Muscle layer of colon (tissue), 2 donors: ENCODE data around the gene MYO1D.
"Not testable (repeated sequence)": the region's sequence is repeated elsewhere in the genome, so short reads cannot be mapped to it uniquely, and the experiment has no call there.

Experiments used
- H3K27ac ChIP-seq: one replicate; pipeline ENCODE4 v1.7.0; 2013; ENCODE audit warnings: low read depth, mild to moderate bottlenecking, low read length, moderate library complexity
- H3K27me3 ChIP-seq, 2 donors: one replicate each; pipeline ENCODE4 v1.7.0; 2013; ENCODE audit warnings: low read length in 2 of 2, mild to moderate bottlenecking in 2 of 2; ENCODE audit not compliant: insufficient read depth in 2 of 2, control insufficient read depth in 1 of 2
- H3K36me3 ChIP-seq: one replicate; pipeline ENCODE4 v1.7.0; 2013; ENCODE audit warnings: mild to moderate bottlenecking, low read length; ENCODE audit not compliant: insufficient read depth
- H3K4me1 ChIP-seq: one replicate; pipeline ENCODE4 v1.7.0; 2013; ENCODE audit warnings: mild to moderate bottlenecking, low read length; ENCODE audit not compliant: insufficient read depth
- H3K4me3 ChIP-seq, 2 donors: one replicate each; pipeline ENCODE4 v1.7.0; 2013; ENCODE audit warnings: low read length in 2 of 2, low read depth in 1 of 2, mild to moderate bottlenecking in 1 of 2, moderate library complexity in 1 of 2
- H3K9ac ChIP-seq: one replicate; pipeline ENCODE4 v1.7.0; 2013; ENCODE audit warnings: low read length
- H3K9me3 ChIP-seq: one replicate; pipeline ENCODE4 v1.7.0; 2013; ENCODE audit warnings: mild to moderate bottlenecking, low read length
- donor health status: abdominal sarcoma.
- donor health status: Adenocarcinoma of cecum.

The MYO1D gene

GRCh38 chr17:32886951-32887350 lies 10.0 kb upstream of the MYO1D start:
- H3K9ac ChIP-seq, H3K27me3 ChIP-seq, H3K9me3 ChIP-seq, H3K36me3 ChIP-seq, H3K27ac ChIP-seq, H3K4me1 ChIP-seq, H3K4me3 ChIP-seq: not testable (repeated sequence)

GRCh38 chr17:32882734-32883133 lies 5.8 kb upstream of the MYO1D start:
- no peaks in the 10 kb centered on the region for H3K27me3 ChIP-seq
- no peak overlapping the region for H3K4me3 ChIP-seq
- H3K27ac ChIP-seq, result no peak overlapping the region
- no peak overlapping the region for H3K9ac ChIP-seq
- H3K9me3 ChIP-seq, result no peaks in the 10 kb centered on the region
- H3K36me3 ChIP-seq, result no peaks in the 10 kb centered on the region
- H3K4me1 ChIP-seq, result no peaks in the 10 kb centered on the region

- Histone ChIP-seq H3K36me3 (no peaks in the 10 kb centered on the region), H3K9ac (no peak overlapping the region), H3K4me3 (no peak overlapping the region), H3K4me1 (no peaks in the 10 kb centered on the region), H3K27me3 (no peaks in the 10 kb centered on the region), H3K9me3 (no peaks in the 10 kb centered on the region), H3K27ac (no peak overlapping the region)
Observed at GRCh38 chr17:32882029-32882428, 5.1 kb upstream of the MYO1D start.

DNA sequence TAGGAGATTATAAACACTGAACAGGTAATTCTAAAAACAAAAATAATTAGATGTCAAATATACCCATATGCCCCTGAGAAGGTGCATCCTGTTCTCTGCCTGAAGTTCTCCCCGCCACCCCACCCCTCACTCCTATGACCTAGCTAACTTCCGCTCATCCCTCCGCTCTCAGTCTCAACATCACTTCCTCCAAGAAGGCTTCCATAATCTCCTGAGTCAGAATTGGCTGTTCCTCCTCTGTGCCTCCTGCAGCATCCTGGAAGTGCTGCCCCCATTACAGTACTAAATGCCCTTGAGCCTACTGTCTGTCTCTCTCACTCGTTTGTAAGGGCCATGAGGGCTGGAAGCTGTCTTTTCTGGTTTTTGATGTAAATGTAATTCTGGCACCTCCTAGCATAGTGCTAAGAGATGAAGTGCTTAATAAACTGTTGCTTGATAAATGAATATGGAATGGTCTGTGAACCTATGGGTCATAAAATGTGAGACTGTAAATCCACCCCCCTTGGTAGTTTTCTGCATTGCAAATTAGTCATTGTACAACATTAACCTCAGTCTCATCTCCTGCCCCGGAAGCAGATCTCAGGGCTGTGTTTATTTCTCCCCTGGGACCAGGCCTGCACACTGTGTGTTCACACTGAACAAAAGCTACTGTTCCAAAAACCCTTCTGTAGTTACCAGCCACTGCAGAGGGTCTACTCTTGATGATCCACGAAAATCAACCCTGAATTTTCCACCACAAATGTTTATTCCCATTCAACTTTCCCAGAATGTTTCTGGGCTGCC lies 3.9 kb upstream of the MYO1D start:
- Histone ChIP-seq H3K9ac (no peak overlapping the region), H3K27me3 (no peaks in the 10 kb centered on the region), H3K9me3 (no peaks in the 10 kb centered on the region), H3K36me3 (no peaks in the 10 kb centered on the region), H3K27ac (no peak overlapping the region), H3K4me1 (peaks cover 5% of the 10 kb centered on the region), H3K4me3 (no peak overlapping the region)

- no peak overlapping the region for H3K4me3 ChIP-seq
- H3K4me1 ChIP-seq, result peaks cover 5% of the 10 kb centered on the region
- no peak overlapping the region for H3K9ac ChIP-seq
- no peaks in the 10 kb centered on the region for H3K9me3 ChIP-seq
- H3K36me3 ChIP-seq, result no peaks in the 10 kb centered on the region
- no peaks in the 10 kb centered on the region for H3K27me3 ChIP-seq
- H3K27ac ChIP-seq, result no peak overlapping the region
Observed at GRCh38 chr17:32879134-32879533, 2.2 kb upstream of the MYO1D start.

DNA sequence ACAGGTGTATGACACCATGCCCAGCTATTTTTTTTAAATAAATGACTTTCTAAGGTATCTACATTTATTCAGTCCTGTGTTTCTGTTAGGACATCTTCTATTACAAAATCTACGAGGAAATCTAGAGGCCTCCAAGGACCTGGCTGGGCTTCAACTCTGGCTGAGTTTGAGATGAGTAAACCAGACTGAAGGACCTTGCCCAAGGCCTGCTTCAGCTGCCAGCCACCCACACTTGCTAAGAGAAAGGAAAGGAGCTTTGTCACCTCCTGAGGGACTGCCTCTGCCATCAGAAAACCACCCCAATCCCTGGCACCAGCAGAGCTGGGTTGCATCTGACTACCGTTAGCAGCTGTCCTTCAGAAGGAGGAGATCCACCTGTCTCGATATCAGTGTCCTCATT lies 1.3 kb upstream of the MYO1D start:
- Histone ChIP-seq H3K9me3 (no peaks in the 10 kb centered on the region), H3K4me1 (peaks cover 5% of the 10 kb centered on the region), H3K27me3 (no peaks in the 10 kb centered on the region), H3K9ac (no peak overlapping the region), H3K4me3 (no peak overlapping the region), H3K36me3 (no peaks in the 10 kb centered on the region), H3K27ac (no peak overlapping the region)

GRCh38 chr17:32877164-32877764 lies 340 bp upstream of the MYO1D start:
- no peak overlapping the region for H3K9ac ChIP-seq
- H3K27me3 ChIP-seq, result no peaks in the 10 kb centered on the region
- peak overlapping the region; percentile 46 to 56 for H3K4me3 ChIP-seq
- no peaks in the 10 kb centered on the region for H3K36me3 ChIP-seq
- peak overlapping the region; percentile 52 for H3K27ac ChIP-seq
- H3K4me1 ChIP-seq, result peaks cover 5% of the 10 kb centered on the region
- H3K9me3 ChIP-seq, result no peaks in the 10 kb centered on the region

DNA sequence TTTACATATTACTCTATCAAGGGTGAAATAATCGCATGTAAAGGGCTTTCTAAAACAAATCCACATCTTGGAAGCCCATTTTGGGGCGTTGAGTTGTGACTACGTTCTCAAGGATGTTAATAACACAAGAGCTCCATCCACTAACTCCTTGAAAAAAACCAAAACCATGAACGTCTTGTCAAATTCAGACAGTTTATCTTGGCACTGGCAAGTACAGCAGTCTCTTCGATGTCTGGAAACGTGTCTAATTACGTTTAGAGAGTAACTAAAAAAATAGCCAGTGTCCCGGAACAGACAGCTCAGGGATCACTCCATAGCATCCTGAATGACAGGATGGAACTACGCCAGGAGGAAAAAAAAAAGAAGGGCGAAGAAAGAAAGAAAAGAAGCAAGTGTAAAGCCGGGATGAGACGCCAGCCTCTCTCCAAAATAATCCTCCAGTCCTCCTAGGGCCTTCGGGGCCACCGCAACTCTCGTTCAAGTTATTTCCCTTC lies 954 bp downstream of the MYO1D start:
- H3K4me3 ChIP-seq, result peak overlapping the region; percentile 55 to 63
- H3K9ac ChIP-seq, result no peak overlapping the region
- peaks cover 5% of the 10 kb centered on the region for H3K4me1 ChIP-seq
- H3K27me3 ChIP-seq, result no peaks in the 10 kb centered on the region
- H3K36me3 ChIP-seq, result no peaks in the 10 kb centered on the region
- no peak overlapping the region for H3K27ac ChIP-seq
- H3K9me3 ChIP-seq, result no peaks in the 10 kb centered on the region

- H3K27ac ChIP-seq, result no peak overlapping the region
- H3K9ac ChIP-seq, result no peak overlapping the region
- peak overlapping the region in 1 of 2 donors; percentile 63 for H3K4me3 ChIP-seq
Observed at GRCh38 chr17:32875230-32875917, 1.6 kb downstream of the MYO1D start.

GRCh38 chr17:32873114-32873513 lies 3.8 kb downstream of the MYO1D start:
- no peak overlapping the region for H3K9ac ChIP-seq
- no peaks in the 10 kb centered on the region for H3K9me3 ChIP-seq
- no peaks in the 10 kb centered on the region for H3K27me3 ChIP-seq
- no peak overlapping the region for H3K27ac ChIP-seq
- no peak overlapping the region for H3K4me3 ChIP-seq
- peaks cover 5% of the 10 kb centered on the region for H3K4me1 ChIP-seq
- H3K36me3 ChIP-seq, result no peaks in the 10 kb centered on the region

More at GRCh38 chr17:32875230-32875917, 1.6 kb downstream of the MYO1D start:
- Histone ChIP-seq H3K27me3 (no peaks in the 10 kb centered on the region), H3K4me1 (peaks cover 5% of the 10 kb centered on the region), H3K9me3 (no peaks in the 10 kb centered on the region), H3K36me3 (no peaks in the 10 kb centered on the region)

DNA sequence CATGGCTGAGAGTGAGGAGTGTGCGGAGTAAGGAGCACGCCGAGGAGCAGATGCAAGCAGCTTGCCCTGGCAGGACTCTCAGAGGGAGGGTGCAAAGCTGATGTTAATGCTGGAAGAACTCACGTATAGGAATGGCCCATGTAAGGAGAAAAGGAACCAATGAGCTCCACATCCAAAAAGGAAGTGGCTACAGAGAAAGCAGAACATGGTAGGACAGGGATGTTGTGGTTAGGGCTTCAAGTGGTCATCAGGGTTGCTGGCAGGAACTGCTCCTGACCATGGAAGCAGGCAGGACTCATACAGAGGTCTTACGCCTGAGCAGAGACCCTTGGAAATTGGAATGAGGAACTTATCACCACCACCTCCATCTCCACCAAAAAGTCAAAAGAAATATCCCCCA lies 5.2 kb downstream of the MYO1D start:
- Histone ChIP-seq H3K9ac (no peak overlapping the region), H3K27me3 (no peaks in the 10 kb centered on the region), H3K9me3 (no peaks in the 10 kb centered on the region), H3K36me3 (no peaks in the 10 kb centered on the region), H3K27ac (no peak overlapping the region), H3K4me1 (peaks cover 5% of the 10 kb centered on the region), H3K4me3 (no peak overlapping the region)
